ENCODE data around the gene MEPE. TPM values are rescaled to one million over a fixed set of nuclear protein-coding genes. Genes with fewer than 3 reads are reported as not detected.

The MEPE gene
- polyA plus RNA-seq (2013, experiment 1 of 2), result not detected
- polyA plus RNA-seq (2013, experiment 2 of 2), result not detected

GRCh38 chr4:87832669-87833068, at the start of gene MEPE:
Gene MEPE, plus strand, starts transcription at chr4:87832969. Its CDS starts 1,746 bp downstream, at chr4:87834715.
- Histone ChIP-seq H3K14ac (ENCODE audit: low read length) (no peak within 1 kb of the TSS), H3K36me3 (replicated peaks in 1 of 2; ENCODE audit: control insufficient read depth in 2 of 2, insufficient read depth in 2 of 2, low read length in 2 of 2) (no peaks in the 10 kb centered on the region), H2BK15ac (ENCODE audit: low read length) (no peak within 1 kb of the TSS), H3K4me2 (ENCODE audit: insufficient read depth, low read length, poor library complexity, severe bottlenecking) (no peak within 1 kb of the TSS), H3K27me3 (ENCODE audit: control insufficient read depth in 3 of 3, insufficient read depth in 3 of 3, low read depth in 1 of 3, low read length in 3 of 3) (peaks cover 0 to 5% (median 0%) of the 10 kb centered on the region in 3 experiments), H3K4me1 (ENCODE audit: control insufficient read depth in 2 of 2, insufficient read depth in 1 of 2, low read depth in 1 of 2, low read length in 2 of 2) (peaks cover 0 to 1% of the 10 kb centered on the region in 2 donors), H2AFZ (ENCODE audit: low read length) (no peak within 1 kb of the TSS), H4K91ac (ENCODE audit: low read depth, low read length, poor library complexity) (no peak within 1 kb of the TSS), H3K23ac (ENCODE audit: low read depth, low read length, poor library complexity) (no peak within 1 kb of the TSS), H2AK5ac (ENCODE audit: low read depth, low read length) (no peak within 1 kb of the TSS), H4K8ac (ENCODE audit: low read depth, low read length) (no peak within 1 kb of the TSS), H2BK5ac (ENCODE audit: low read length) (no peak within 1 kb of the TSS), H3K18ac (ENCODE audit: low read length) (no peak within 1 kb of the TSS), H2BK12ac (ENCODE audit: low read length) (no peak within 1 kb of the TSS), H3K4ac (ENCODE audit: low read length) (no peak within 1 kb of the TSS), H3K9me3 (replicated peaks in 1 of 2; ENCODE audit: control insufficient read depth in 2 of 2, insufficient read depth in 1 of 2, low read depth in 1 of 2, low read length in 2 of 2) (no peaks in the 10 kb centered on the region), H3K4me3 (ENCODE audit: low read length in 2 of 2) (no peak within 1 kb of the TSS), H3K79me1 (ENCODE audit: low read depth, low read length) (no peaks in the 10 kb centered on the region), H2BK120ac (ENCODE audit: low read depth, low read length) (no peak within 1 kb of the TSS), H3K9ac (ENCODE audit: low read depth, low read length, poor library complexity) (no peak within 1 kb of the TSS), H3K27ac (replicated peaks; ENCODE audit: low read length) (no peak within 1 kb of the TSS)
- DNase-seq (ENCODE audit: low spot score), result no peak
- WGBS, 2 donors (ENCODE audit: extremely low coverage in 2 of 2, insufficient read length in 2 of 2, insufficient replicate concordance in 1 of 2), result no CpG with 5 or more reads among the region's 2 CpGs

GRCh38 chr4:87783781-87784180, 49.0 kb upstream of the MEPE start:
- no CpG with 5 or more reads among the region's 2 CpGs for WGBS, 2 donors (ENCODE audit: extremely low coverage in 2 of 2, insufficient read length in 2 of 2, insufficient replicate concordance in 1 of 2)
- H3K4me3 ChIP-seq (ENCODE audit: low read length in 2 of 2), result no peak overlapping the region
- H3K79me1 ChIP-seq (ENCODE audit: low read depth, low read length), result no peaks in the 10 kb centered on the region
- no peak overlapping the region for H3K18ac ChIP-seq (ENCODE audit: low read length)
- no peak overlapping the region for H2BK120ac ChIP-seq (ENCODE audit: low read depth, low read length)
- no peak overlapping the region for H4K91ac ChIP-seq (ENCODE audit: low read depth, low read length, poor library complexity)
- peaks cover 0 to 1% of the 10 kb centered on the region in 2 donors for H3K9me3 ChIP-seq (replicated peaks in 1 of 2; ENCODE audit: control insufficient read depth in 2 of 2, insufficient read depth in 1 of 2, low read depth in 1 of 2, low read length in 2 of 2)
- H3K23ac ChIP-seq (ENCODE audit: low read depth, low read length, poor library complexity), result no peak overlapping the region
- no peak overlapping the region for H3K9ac ChIP-seq (ENCODE audit: low read depth, low read length, poor library complexity)
- no peak overlapping the region for H2BK15ac ChIP-seq (ENCODE audit: low read length)
- no peak overlapping the region for H2BK5ac ChIP-seq (ENCODE audit: low read length)
- DNase-seq (ENCODE audit: low spot score), result no peak
- H3K36me3 ChIP-seq (replicated peaks in 1 of 2; ENCODE audit: control insufficient read depth in 2 of 2, insufficient read depth in 2 of 2, low read length in 2 of 2), result no peaks in the 10 kb centered on the region
- H4K8ac ChIP-seq (ENCODE audit: low read depth, low read length), result no peak overlapping the region
- no peak overlapping the region for H2AFZ ChIP-seq (ENCODE audit: low read length)
- H3K27me3 ChIP-seq (ENCODE audit: control insufficient read depth in 3 of 3, insufficient read depth in 3 of 3, low read depth in 1 of 3, low read length in 3 of 3), result no peaks in the 10 kb centered on the region
- no peak overlapping the region for H3K4ac ChIP-seq (ENCODE audit: low read length)
- no peak overlapping the region for H3K27ac ChIP-seq (replicated peaks; ENCODE audit: low read length)
- H3K4me1 ChIP-seq (ENCODE audit: control insufficient read depth in 2 of 2, insufficient read depth in 1 of 2, low read depth in 1 of 2, low read length in 2 of 2), result no peaks in the 10 kb centered on the region
- H2BK12ac ChIP-seq (ENCODE audit: low read length), result no peak overlapping the region
- no peak overlapping the region for H3K4me2 ChIP-seq (ENCODE audit: insufficient read depth, low read length, poor library complexity, severe bottlenecking)
- H2AK5ac ChIP-seq (ENCODE audit: low read depth, low read length), result no peak overlapping the region
- no peak overlapping the region for H3K14ac ChIP-seq (ENCODE audit: low read length)

GRCh38 chr4:87785731-87786509, 46.8 kb upstream of the MEPE start:
- Histone ChIP-seq H3K18ac (ENCODE audit: low read length) (peak overlapping the region; percentile 20), H3K4ac (ENCODE audit: low read length) (peak overlapping the region; percentile 46), H4K8ac (ENCODE audit: low read depth, low read length) (no peak overlapping the region), H3K23ac (ENCODE audit: low read depth, low read length, poor library complexity) (peak overlapping the region; percentile 12), H3K27me3 (ENCODE audit: control insufficient read depth in 3 of 3, insufficient read depth in 3 of 3, low read depth in 1 of 3, low read length in 3 of 3) (no peaks in the 10 kb centered on the region), H2BK15ac (ENCODE audit: low read length) (no peak overlapping the region), H3K4me2 (ENCODE audit: insufficient read depth, low read length, poor library complexity, severe bottlenecking) (no peak overlapping the region), H3K9me3 (replicated peaks in 1 of 2; ENCODE audit: control insufficient read depth in 2 of 2, insufficient read depth in 1 of 2, low read depth in 1 of 2, low read length in 2 of 2) (no peaks in the 10 kb centered on the region), H3K27ac (replicated peaks; ENCODE audit: low read length) (no peak overlapping the region), H3K4me1 (ENCODE audit: control insufficient read depth in 2 of 2, insufficient read depth in 1 of 2, low read depth in 1 of 2, low read length in 2 of 2) (no peaks in the 10 kb centered on the region), H2BK5ac (ENCODE audit: low read length) (no peak overlapping the region), H3K14ac (ENCODE audit: low read length) (no peak overlapping the region), H2BK12ac (ENCODE audit: low read length) (no peak overlapping the region), H3K9ac (ENCODE audit: low read depth, low read length, poor library complexity) (no peak overlapping the region), H3K36me3 (replicated peaks in 1 of 2; ENCODE audit: control insufficient read depth in 2 of 2, insufficient read depth in 2 of 2, low read length in 2 of 2) (no peaks in the 10 kb centered on the region), H3K79me1 (ENCODE audit: low read depth, low read length) (no peaks in the 10 kb centered on the region), H4K91ac (ENCODE audit: low read depth, low read length, poor library complexity) (no peak overlapping the region), H2BK120ac (ENCODE audit: low read depth, low read length) (no peak overlapping the region), H2AFZ (ENCODE audit: low read length) (no peak overlapping the region), H3K4me3 (ENCODE audit: low read length in 2 of 2) (peak overlapping the region in 1 of 2 donors; percentile 69), H2AK5ac (ENCODE audit: low read depth, low read length) (no peak overlapping the region)
- WGBS, 2 donors (ENCODE audit: extremely low coverage in 2 of 2, insufficient read length in 2 of 2, insufficient replicate concordance in 1 of 2), result no CpG with 5 or more reads among the region's 15 CpGs
- no peak for DNase-seq (ENCODE audit: low spot score)

GRCh38 chr4:87799301-87800113, 33.3 kb upstream of the MEPE start, which contains the start of gene IBSP:
Gene IBSP, plus strand, starts transcription at chr4:87799554. Its CDS starts 2,808 bp downstream, at chr4:87802362.
- no peak within 1 kb of the TSS for H3K23ac ChIP-seq (ENCODE audit: low read depth, low read length, poor library complexity)
- H3K27me3 ChIP-seq (ENCODE audit: control insufficient read depth in 3 of 3, insufficient read depth in 3 of 3, low read depth in 1 of 3, low read length in 3 of 3), result no peaks in the 10 kb centered on the region
- WGBS, 2 donors (ENCODE audit: extremely low coverage in 2 of 2, insufficient read length in 2 of 2, insufficient replicate concordance in 1 of 2), result no CpG with 5 or more reads among the region's 4 CpGs
- no peak within 1 kb of the TSS for H2AK5ac ChIP-seq (ENCODE audit: low read depth, low read length)
- H2BK5ac ChIP-seq (ENCODE audit: low read length), result no peak within 1 kb of the TSS
- H4K91ac ChIP-seq (ENCODE audit: low read depth, low read length, poor library complexity), result no peak within 1 kb of the TSS
- no peaks in the 10 kb centered on the region for H3K9me3 ChIP-seq (replicated peaks in 1 of 2; ENCODE audit: control insufficient read depth in 2 of 2, insufficient read depth in 1 of 2, low read depth in 1 of 2, low read length in 2 of 2)
- DNase-seq (ENCODE audit: low spot score), result no peak
- H3K9ac ChIP-seq (ENCODE audit: low read depth, low read length, poor library complexity), result no peak within 1 kb of the TSS
- H2AFZ ChIP-seq (ENCODE audit: low read length), result no peak within 1 kb of the TSS
- H3K4ac ChIP-seq (ENCODE audit: low read length), result no peak within 1 kb of the TSS
- H2BK12ac ChIP-seq (ENCODE audit: low read length), result no peak within 1 kb of the TSS
- no peak within 1 kb of the TSS for H3K4me2 ChIP-seq (ENCODE audit: insufficient read depth, low read length, poor library complexity, severe bottlenecking)
- no peak within 1 kb of the TSS for H3K4me3 ChIP-seq (ENCODE audit: low read length in 2 of 2)
- no peak within 1 kb of the TSS for H3K18ac ChIP-seq (ENCODE audit: low read length)
- H3K14ac ChIP-seq (ENCODE audit: low read length), result no peak within 1 kb of the TSS
- no peak within 1 kb of the TSS for H2BK120ac ChIP-seq (ENCODE audit: low read depth, low read length)
- peaks cover 2% of the 10 kb centered on the region for H3K79me1 ChIP-seq (ENCODE audit: low read depth, low read length)
- H4K8ac ChIP-seq (ENCODE audit: low read depth, low read length), result no peak within 1 kb of the TSS
- no peak within 1 kb of the TSS for H2BK15ac ChIP-seq (ENCODE audit: low read length)
- H3K27ac ChIP-seq (replicated peaks; ENCODE audit: low read length), result no peak within 1 kb of the TSS
- no peaks in the 10 kb centered on the region for H3K4me1 ChIP-seq (ENCODE audit: control insufficient read depth in 2 of 2, insufficient read depth in 1 of 2, low read depth in 1 of 2, low read length in 2 of 2)
- no peaks in the 10 kb centered on the region for H3K36me3 ChIP-seq (replicated peaks in 1 of 2; ENCODE audit: control insufficient read depth in 2 of 2, insufficient read depth in 2 of 2, low read length in 2 of 2)

Data from neuronal stem cell (in vitro differentiated cells).